B cell (primary cell): ENCODE results near the gene GLIS1. TPM values are rescaled to one million over a fixed set of nuclear protein-coding genes. Genes with fewer than 3 reads are reported as not detected.

ENCODE experiments used
- ATAC-seq: fragments of 200-7000 bp; cut with Tn5 transposase; one replicate; pipeline ENCODE4 v1.10.0; 2021; ENCODE audit warnings: low read depth, mild to moderate bottlenecking, moderate number of reproducible peaks, moderate library complexity
- CTCF ChIA-PET: fragments of 350-600 bp; sonication (Branson Sonifier 250); formaldehyde crosslinking; loops from one replicate; lab custom pipeline; 2021; ENCODE audit warnings: antibody characterized with exemption, inconsistent platforms; lab: Charles Lee
- POLR2A ChIA-PET: fragments of 350-600 bp; sonication (Branson Sonifier 250); formaldehyde crosslinking; loops from one replicate; lab custom pipeline; 2021; ENCODE audit warnings: antibody characterized with exemption; lab: Charles Lee
- DNase-seq: peaks from one replicate; pipeline ENCODE4 v3.0.0; 2013
- H2AFZ ChIP-seq: 2 replicates; pipeline ENCODE4 v1.6.1; 2012; ENCODE audit warnings: mild to moderate bottlenecking, low read depth, low read length; ENCODE audit not compliant: insufficient read depth, poor library complexity, severe bottlenecking
- H3K27ac ChIP-seq, 2 donors: 1 replicate in 1 of 2; 2 replicates in 1 of 2; pipeline ENCODE4 v1.5.1; 2012 to 2013; ENCODE audit warnings: low read length in 2 of 2, mild to moderate bottlenecking in 2 of 2, moderate library complexity in 1 of 2
- H3K27me3 ChIP-seq, 4 experiments: fragments of 200-600 bp in 1 of 4; sonication (generic) in 1 of 4; replicated peaks in 1 of 4; 1 replicate in 2 of 4; 2 replicates in 2 of 4; pipeline versions ENCODE4 v1.6.1 to v1.7.0; 2013 to 2016; ENCODE audit warnings: low read length in 3 of 4, mild to moderate bottlenecking in 2 of 4, mixed read lengths in 1 of 4, moderate library complexity in 1 of 4; ENCODE audit not compliant: insufficient read depth in 4 of 4, control insufficient read depth in 3 of 4; ENCODE audit errors: control extremely low read depth in 1 of 4
- H3K36me3 ChIP-seq, 2 experiments: replicated peaks in 1 of 2; 1 replicate in 1 of 2; 2 replicates in 1 of 2; pipeline versions ENCODE4 v1.6.1 to v1.7.1; 2013; ENCODE audit warnings: low read length in 1 of 2; ENCODE audit not compliant: insufficient read depth in 2 of 2, control insufficient read depth in 1 of 2; ENCODE audit errors: control extremely low read depth in 1 of 2, extremely low read depth in 1 of 2
- H3K4me1 ChIP-seq, 2 donors: fragments of 200-600 bp in 1 of 2; sonication (generic) in 1 of 2; 1 replicate in 1 of 2; 2 replicates in 1 of 2; pipeline versions ENCODE4 v1.5.1 to v1.6.1; 2013 to 2017; ENCODE audit warnings: low read length in 2 of 2; ENCODE audit not compliant: control insufficient read depth in 2 of 2, insufficient read depth in 2 of 2
- H3K4me2 ChIP-seq: replicated peaks from 2 replicates; pipeline ENCODE3; 2012; ENCODE audit warnings: mild to moderate bottlenecking, low read depth, low read length; ENCODE audit not compliant: poor library complexity, severe bottlenecking
- H3K4me3 ChIP-seq, 5 experiments: fragments of 200-600 bp in 1 of 5; sonication (generic) in 1 of 5; 1 replicate in 3 of 5; 2 replicates in 2 of 5; pipeline versions ENCODE4 v1.5.1 to v1.7.0; 2011 to 2016; ENCODE audit warnings: low read length in 4 of 5, mild to moderate bottlenecking in 4 of 5, low read depth in 2 of 5, control low read depth in 1 of 5, moderate library complexity in 1 of 5; ENCODE audit not compliant: insufficient read depth in 1 of 5; ENCODE audit errors: control extremely low read depth in 1 of 5, extremely low read depth in 1 of 5
- H3K79me2 ChIP-seq: fragments of 200-600 bp; sonication (generic); one replicate; pipeline ENCODE4 v1.6.0; 2016; ENCODE audit warnings: low read length; ENCODE audit not compliant: control insufficient read depth, insufficient read depth
- H3K9ac ChIP-seq: fragments of 200-600 bp; sonication (generic); 2 replicates; pipeline ENCODE4 v1.6.1; 2017; ENCODE audit warnings: mild to moderate bottlenecking, low read length, moderate library complexity
- H3K9me3 ChIP-seq, 3 donors: one replicate each; pipeline versions ENCODE4 v1.6.1 to v1.7.1; 2013; ENCODE audit warnings: low read length in 2 of 3; ENCODE audit not compliant: control insufficient read depth in 2 of 3, insufficient read depth in 1 of 3; ENCODE audit errors: control extremely low read depth in 1 of 3
- H4K20me1 ChIP-seq: 2 replicates; pipeline ENCODE4 v1.6.0; 2012; ENCODE audit warnings: mild to moderate bottlenecking, low read length; ENCODE audit not compliant: insufficient read depth, control insufficient read depth, poor library complexity, severe bottlenecking
- H3K27ac Mint-ChIP-seq: one replicate; pipeline ENCODE4 v1.8.0; 2021; ENCODE audit warnings: mixed read lengths
- H3K27me3 Mint-ChIP-seq: one replicate; pipeline ENCODE4 v1.8.0; 2021; ENCODE audit warnings: mixed read lengths
- H3K4me1 Mint-ChIP-seq: one replicate; pipeline ENCODE4 v1.8.0; 2021; ENCODE audit warnings: mixed read lengths
- H3K4me3 Mint-ChIP-seq: one replicate; pipeline ENCODE4 v1.8.0; 2021; ENCODE audit warnings: mixed read lengths
- H3K9me3 Mint-ChIP-seq: one replicate; pipeline ENCODE4 v1.8.0; 2022; ENCODE audit warnings: mixed read lengths; ENCODE audit not compliant: insufficient read depth
- CTCF ChIP-seq: fragments of 200-600 bp; IDR thresholded peaks from one replicate; pipeline ENCODE4 v1.8.0; 2022; ENCODE audit warnings: antibody characterized with exemption, mild to moderate bottlenecking
- EZH2 ChIP-seq: IDR thresholded peaks from 2 replicates; pipeline ENCODE4 v1.6.1; 2012; ENCODE audit warnings: borderline replicate concordance, low read depth, mild to moderate bottlenecking, moderate library complexity, low read length; ENCODE audit not compliant: insufficient read depth, poor library complexity, severe bottlenecking
- WGBS: methylation state at CpG from one replicate; pipeline ENCODE4 v1.1.5; 2013; ENCODE audit warnings: missing lambda C conversion rate; ENCODE audit not compliant: insufficient coverage; 5-methylcytosine and 5-hydroxymethylcytosine counted together
- intact Hi-C: fragments of 100-400 bp; cut with micrococcal nuclease; formaldehyde crosslinking; loops from one replicate; pipeline ENCODE4 v1.10.0; 2022
- polyA plus RNA-seq: library from polyadenylated mRNA; depleted of rRNA; stranded (reverse); fragments of >200 nt; gene quantifications from 2 replicates; pipeline ENCODE4 v1.2.3, GENCODE V29; 2012
- total RNA-seq, 2 donors: library from RNA; stranded (reverse); fragments of 120-200 nt in 1 of 2; gene quantifications; 1 replicate in 1 of 2; 2 replicates in 1 of 2; pipeline versions ENCODE4 v1.2.3 to v1.2.4, GENCODE V29; 2013 to 2022

The GLIS1 gene
- total and polyA plus RNA-seq, 2 donors (not counting 1 experiment from before 2014, with no cell fraction given) = not detected

DNA sequence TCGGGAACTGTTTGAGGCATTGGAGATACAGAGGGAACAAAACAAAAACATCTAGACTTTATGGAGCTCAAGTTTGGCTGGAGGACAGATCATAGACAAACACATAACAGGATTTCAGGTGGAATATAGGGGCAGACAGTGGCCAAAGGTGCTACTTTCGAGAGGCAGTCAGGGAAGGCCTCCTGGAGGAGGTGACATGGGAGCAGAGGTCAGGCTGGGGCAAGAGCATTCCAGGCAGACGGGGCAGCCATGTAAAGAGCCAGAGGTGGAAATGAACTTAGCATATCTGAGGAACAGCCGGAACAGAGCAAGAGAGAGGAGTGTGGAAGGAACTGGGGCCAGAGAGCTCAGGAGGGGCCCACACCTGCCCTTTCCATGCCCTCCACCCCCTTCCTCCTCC, 157.5 kb downstream of the GLIS1 start:
- intact Hi-C loops = no loop called here
- Mint-ChIP-seq H3K4me1 (no peaks in the 10 kb centered on the region), H3K9me3 (no peaks in the 10 kb centered on the region), H3K4me3 (no peak overlapping the region), H3K27ac (no peak overlapping the region), H3K27me3 (peaks cover 11% of the 10 kb centered on the region)
- CTCF ChIA-PET = no interaction called here
- Histone ChIP-seq H3K4me1 (no peaks in the 10 kb centered on the region), H3K27ac (no peak overlapping the region), H3K36me3 (no peaks in the 10 kb centered on the region), H3K4me3 (no peak overlapping the region), H3K9ac (no peak overlapping the region), H3K27me3 (peaks cover 0 to 5% (median 0%) of the 10 kb centered on the region in 4 experiments), H2AFZ (no peak overlapping the region), H4K20me1 (no peaks in the 10 kb centered on the region), H3K79me2 (no peaks in the 10 kb centered on the region), H3K9me3 (no peaks in the 10 kb centered on the region), H3K4me2 (no peak overlapping the region)
- ATAC-seq = no peak
- DNase-seq = no peak
- no peak for TF ChIP-seq CTCF
- no peak for TF ChIP-seq EZH2
- 93% methylated on average over 3 of the region's 4 CpGs for WGBS
- POLR2A ChIA-PET = no interaction called here

- ChIA-PET CTCF (no interaction called here), POLR2A (no interaction called here)
- intact Hi-C loops = no loop called here
- Histone ChIP-seq H3K27ac (no peak overlapping the region), H4K20me1 (no peaks in the 10 kb centered on the region), H3K4me1 (no peaks in the 10 kb centered on the region), H3K36me3 (no peaks in the 10 kb centered on the region), H3K9me3 (no peaks in the 10 kb centered on the region), H2AFZ (no peak overlapping the region), H3K4me3 (no peak overlapping the region), H3K79me2 (no peaks in the 10 kb centered on the region), H3K4me2 (no peak overlapping the region), H3K27me3 (peaks cover 0 to 6% (median 0%) of the 10 kb centered on the region in 4 experiments), H3K9ac (no peak overlapping the region)
- no peak for ATAC-seq
- peaks cover 15% of the 10 kb centered on the region for H3K27me3 Mint-ChIP-seq
- no peak for TF ChIP-seq CTCF
- TF ChIP-seq EZH2 = no peak
- 92% methylated on average over 8 of the region's 9 CpGs for WGBS
- no peak overlapping the region for H3K4me3 Mint-ChIP-seq
- peaks cover 2% of the 10 kb centered on the region for H3K4me1 Mint-ChIP-seq
- H3K27ac Mint-ChIP-seq = no peak overlapping the region
- DNase-seq = no peak
- no peaks in the 10 kb centered on the region for H3K9me3 Mint-ChIP-seq
Observed at GRCh38 chr1:53580739-53581475, 158.1 kb downstream of the GLIS1 start.
